Endodermal cell (in vitro differentiated cells): ENCODE measurements around the gene CCDC124. TPM values are rescaled to one million over a fixed set of nuclear protein-coding genes. Genes with fewer than 3 reads are reported as not detected.

Experiments
- DNase-seq: peaks from one replicate; pipeline ENCODE4 v3.0.0-alpha.2; 2017
- H3K27ac ChIP-seq: 2 replicates; pipeline ENCODE4 v1.5.1; 2013; ENCODE audit warnings: mild to moderate bottlenecking, low read depth, low read length, moderate library complexity
- H3K27me3 ChIP-seq: 2 replicates; pipeline ENCODE4 v1.6.1; 2013; ENCODE audit warnings: mild to moderate bottlenecking, low read length, moderate library complexity; ENCODE audit not compliant: insufficient read depth, control insufficient read depth, poor library complexity, severe bottlenecking
- H3K36me3 ChIP-seq: 2 replicates; pipeline ENCODE4 v1.7.0; 2013; ENCODE audit warnings: mild to moderate bottlenecking, low read length, moderate library complexity; ENCODE audit not compliant: control insufficient read depth, insufficient read depth
- H3K4me1 ChIP-seq: one replicate; pipeline ENCODE4 v1.7.0; 2013; ENCODE audit warnings: low read length; ENCODE audit not compliant: control insufficient read depth, insufficient read depth
- H3K4me3 ChIP-seq: 2 replicates; pipeline ENCODE4 v1.5.1; 2013; ENCODE audit warnings: mild to moderate bottlenecking, low read length, moderate library complexity
- H3K9ac ChIP-seq: 2 replicates; pipeline ENCODE4 v1.6.1; 2013; ENCODE audit warnings: mild to moderate bottlenecking, low read length, moderate library complexity; ENCODE audit not compliant: poor library complexity, severe bottlenecking; ENCODE audit errors: extremely low read depth
- H3K9me3 ChIP-seq: 2 replicates; pipeline ENCODE4 v1.6.1; 2013; ENCODE audit warnings: mild to moderate bottlenecking, low read length, moderate library complexity; ENCODE audit not compliant: control insufficient read depth
- H3K27ac Mint-ChIP-seq: 2 replicates; pipeline ENCODE4 v1.8.0; 2020; ENCODE audit warnings: mixed read lengths
- H3K27me3 Mint-ChIP-seq: 2 replicates; pipeline ENCODE4 v1.8.0; 2021; ENCODE audit warnings: mild to moderate bottlenecking, mixed read lengths; ENCODE audit not compliant: insufficient read depth
- H3K36me3 Mint-ChIP-seq: 2 replicates; pipeline ENCODE4 v1.8.0; 2020; ENCODE audit warnings: low read depth, mixed read lengths
- H3K4me1 Mint-ChIP-seq: 2 replicates; pipeline ENCODE4 v1.8.0; 2020; ENCODE audit warnings: mixed read lengths
- H3K4me3 Mint-ChIP-seq: 2 replicates; pipeline ENCODE4 v1.8.0; 2020; ENCODE audit warnings: mild to moderate bottlenecking, moderate library complexity, mixed read lengths
- H3K9me3 Mint-ChIP-seq: 2 replicates; pipeline ENCODE4 v1.8.0; 2020; ENCODE audit warnings: mild to moderate bottlenecking, mixed read lengths
- WGBS, 2 experiments: methylation state at CpG; one replicate each; pipeline versions ENCODE4 v1.1.5 to v1.1.7; 2013; ENCODE audit warnings: missing lambda C conversion rate in 2 of 2, mixed read lengths in 1 of 2; ENCODE audit not compliant: insufficient coverage in 1 of 2, insufficient read length in 1 of 2; 5-methylcytosine and 5-hydroxymethylcytosine counted together
- total RNA-seq, 2 donors: library from RNA; stranded (reverse); fragmentation: NEBNext Ultra II Directional in 1 of 2; extraction: Animal tissue kit (Norgen Biotek cat#: 25700) in 1 of 2; gene quantifications; 2 replicates in 1 of 2; 3 replicates in 1 of 2; pipeline ENCODE4 v1.2.1, GENCODE V29; 2021
- TF ChIP-seq, protein P1 (sequence below): fragments of 200-600 bp; sonication (generic); conservative IDR thresholded peaks from 2 replicates; pipeline ENCODE4 v1.5.0; 2021; ENCODE audit warnings: antibody characterized with exemption, mild to moderate bottlenecking

The CCDC124 gene
- total RNA-seq, 2 donors from 2014 or later: 129 to 143 TPM

DNA sequence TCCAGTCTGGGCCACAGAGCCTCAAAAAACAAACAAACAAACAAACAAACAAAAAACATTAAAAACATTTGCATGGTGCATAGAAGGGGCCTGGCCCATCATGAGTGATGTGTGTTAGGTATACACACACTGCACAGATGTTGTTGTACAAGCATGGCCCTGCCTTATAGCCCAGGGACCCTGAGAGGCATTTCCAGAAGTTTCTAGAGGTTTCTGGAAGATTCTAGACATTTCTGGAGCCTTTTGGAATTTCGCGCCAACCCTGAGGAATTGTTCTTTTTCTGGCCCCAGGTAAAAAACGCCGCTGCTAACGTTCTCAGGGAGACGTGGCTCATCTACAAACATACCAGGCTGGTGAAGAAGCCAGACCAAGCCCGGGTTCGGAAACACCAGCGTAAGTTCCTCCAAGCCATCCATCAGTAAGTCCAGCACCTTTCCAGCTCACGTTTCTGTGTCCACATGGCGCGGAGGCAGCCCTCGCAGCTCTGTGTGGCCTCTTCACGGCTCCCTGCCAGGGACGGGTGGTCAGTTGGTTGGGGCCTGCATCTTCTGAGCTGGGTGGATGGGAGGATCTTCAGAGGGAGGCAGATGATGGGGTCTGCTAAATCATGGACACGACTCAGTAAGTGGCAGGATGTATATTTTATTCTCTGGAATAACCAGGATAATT, 56.7 kb downstream of the CCDC124 start:
- H3K27ac Mint-ChIP-seq: no peak overlapping the region
- Histone ChIP-seq H3K9me3 (no peaks in the 10 kb centered on the region), H3K27ac (no peak overlapping the region), H3K9ac (no peak overlapping the region), H3K27me3 (no peaks in the 10 kb centered on the region), H3K4me1 (no peaks in the 10 kb centered on the region), H3K4me3 (no peak overlapping the region), H3K36me3 (no peaks in the 10 kb centered on the region)
- H3K4me1 Mint-ChIP-seq: no peaks in the 10 kb centered on the region
- TF ChIP-seq, protein P1, sequence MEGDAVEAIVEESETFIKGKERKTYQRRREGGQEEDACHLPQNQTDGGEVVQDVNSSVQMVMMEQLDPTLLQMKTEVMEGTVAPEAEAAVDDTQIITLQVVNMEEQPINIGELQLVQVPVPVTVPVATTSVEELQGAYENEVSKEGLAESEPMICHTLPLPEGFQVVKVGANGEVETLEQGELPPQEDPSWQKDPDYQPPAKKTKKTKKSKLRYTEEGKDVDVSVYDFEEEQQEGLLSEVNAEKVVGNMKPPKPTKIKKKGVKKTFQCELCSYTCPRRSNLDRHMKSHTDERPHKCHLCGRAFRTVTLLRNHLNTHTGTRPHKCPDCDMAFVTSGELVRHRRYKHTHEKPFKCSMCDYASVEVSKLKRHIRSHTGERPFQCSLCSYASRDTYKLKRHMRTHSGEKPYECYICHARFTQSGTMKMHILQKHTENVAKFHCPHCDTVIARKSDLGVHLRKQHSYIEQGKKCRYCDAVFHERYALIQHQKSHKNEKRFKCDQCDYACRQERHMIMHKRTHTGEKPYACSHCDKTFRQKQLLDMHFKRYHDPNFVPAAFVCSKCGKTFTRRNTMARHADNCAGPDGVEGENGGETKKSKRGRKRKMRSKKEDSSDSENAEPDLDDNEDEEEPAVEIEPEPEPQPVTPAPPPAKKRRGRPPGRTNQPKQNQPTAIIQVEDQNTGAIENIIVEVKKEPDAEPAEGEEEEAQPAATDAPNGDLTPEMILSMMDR: no peak
- H3K36me3 Mint-ChIP-seq: peaks cover 4% of the 10 kb centered on the region
- 94 to 95% methylated on average over 16 of the region's 16 CpGs for WGBS, 2 experiments
- H3K4me3 Mint-ChIP-seq: no peak overlapping the region
- no peaks in the 10 kb centered on the region for H3K27me3 Mint-ChIP-seq
- no peaks in the 10 kb centered on the region for H3K9me3 Mint-ChIP-seq
- no peak for DNase-seq

DNA sequence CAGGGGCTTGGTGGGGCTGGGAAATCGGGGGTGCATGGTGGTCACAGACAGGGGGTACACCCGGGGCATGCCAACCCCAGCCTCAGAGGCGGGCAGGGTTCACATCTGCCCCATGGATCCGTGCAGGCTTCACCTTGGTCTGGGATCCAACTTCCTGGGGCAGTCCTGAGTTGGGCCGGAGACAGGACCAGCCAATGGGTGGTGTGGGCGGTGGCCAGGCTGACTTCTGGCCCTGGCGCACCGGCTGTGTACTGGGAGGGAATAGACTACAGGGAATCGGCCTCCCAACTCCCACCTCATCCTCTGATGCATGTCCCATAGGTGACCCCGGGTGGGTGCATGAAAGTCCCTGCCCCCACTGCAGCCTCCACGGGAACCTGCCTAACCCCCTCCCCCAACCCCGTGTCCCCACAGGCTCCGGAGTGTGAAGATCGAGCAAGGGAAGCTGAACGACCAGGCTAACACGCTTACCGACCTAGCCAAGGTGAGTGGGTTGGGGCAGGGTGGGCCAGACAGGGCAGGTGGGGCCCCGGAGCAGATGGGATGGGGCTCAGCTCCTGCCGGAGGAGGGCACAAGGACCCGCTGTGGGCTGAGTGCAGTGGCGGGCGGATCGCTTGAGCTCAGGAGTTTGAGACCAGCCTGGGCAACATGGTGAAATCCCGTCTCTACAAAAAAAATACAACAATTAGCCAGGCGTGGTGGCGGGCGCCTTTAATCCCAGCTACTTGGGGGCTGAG, 60.4 kb downstream of the CCDC124 start:
- no peak overlapping the region for H3K27ac ChIP-seq

More for the DNA sequence above, 60.4 kb downstream of the CCDC124 start:
- H3K4me3 Mint-ChIP-seq: no peak overlapping the region
- TF ChIP-seq, protein P1: no peak
- Histone ChIP-seq H3K9me3 (no peaks in the 10 kb centered on the region), H3K9ac (no peak overlapping the region), H3K4me1 (no peaks in the 10 kb centered on the region), H3K27me3 (no peaks in the 10 kb centered on the region), H3K36me3 (no peaks in the 10 kb centered on the region), H3K4me3 (no peak overlapping the region)
- no peaks in the 10 kb centered on the region for H3K4me1 Mint-ChIP-seq
- H3K27ac Mint-ChIP-seq: no peak overlapping the region
- no peaks in the 10 kb centered on the region for H3K9me3 Mint-ChIP-seq
- WGBS, 2 experiments: 87 to 89% methylated on average over 6 to 26 of the region's 27 CpGs
- DNase-seq: no peak
- peaks cover 4% of the 10 kb centered on the region for H3K36me3 Mint-ChIP-seq
- H3K27me3 Mint-ChIP-seq: no peaks in the 10 kb centered on the region

Other genes with a start within 250 kb of the CCDC124 start
- gene UNC13A, start 244.7 kb upstream of the CCDC124 start, total RNA-seq: 10 to 100 TPM in 1 of 2 donors, 1 to 10 TPM in 1; 5.6 to 10.7 TPM
- gene MAP1S, start 213.5 kb upstream of the CCDC124 start, total RNA-seq: 10 to 100 TPM; 90.2 to 96.7 TPM
- 10 to 100 TPM in 1 of 2 donors, 1 to 10 TPM in 1; 8.5 to 10.2 TPM for gene FCHO1, start 181.5 kb upstream of the CCDC124 start, total RNA-seq
- gene B3GNT3, start 137.9 kb upstream of the CCDC124 start, total RNA-seq: 1 to 10 TPM in 1 of 2 donors, under 1 TPM in 1; 0.70 to 1.2 TPM
- gene INSL3, start 111.5 kb upstream of the CCDC124 start, total RNA-seq: under 1 TPM in 1 of 2 donors, not detected in 1; 0.80 TPM
- 1 to 10 TPM; 2.8 to 3.2 TPM for gene JAK3, start 85.0 kb upstream of the CCDC124 start, total RNA-seq
- 1,000 to 10,000 TPM; 1,886 to 2,166 TPM for gene RPL18A, start 73.1 kb upstream of the CCDC124 start, total RNA-seq
- gene SLC5A5, start 61.1 kb upstream of the CCDC124 start, total RNA-seq: under 1 TPM in 1 of 2 donors, not detected in 1; 0.15 TPM
- 1 to 10 TPM; 5.8 to 8.2 TPM for gene KCNN1, start 34.1 kb downstream of the CCDC124 start, total RNA-seq
- 1 to 10 TPM; 6.8 to 7.0 TPM for gene ARRDC2, start 75.2 kb downstream of the CCDC124 start, total RNA-seq
- gene IL12RB1, start 153.9 kb downstream of the CCDC124 start, total RNA-seq: not detected
- 10 to 100 TPM; 13.0 to 15.1 TPM for gene MAST3, start 164.8 kb downstream of the CCDC124 start, total RNA-seq
- gene PIK3R2, start 220.1 kb downstream of the CCDC124 start, total RNA-seq: 10 to 100 TPM; 52.9 to 58.8 TPM
- gene IFI30, start 240.8 kb downstream of the CCDC124 start, total RNA-seq: 10 to 100 TPM; 10.6 to 11.0 TPM